HFFc6 (cell line): Measurements from ENCODE around the gene POMGNT1. TPM values are rescaled to one million over a fixed set of nuclear protein-coding genes. Genes with fewer than 3 reads are reported as not detected.

ENCODE experiments used
- DNase-seq: peaks from one replicate; pipeline ENCODE4 v3.0.0-alpha.2; 2018
- H3K27ac Mint-ChIP-seq: 2 replicates; pipeline ENCODE4 v1.8.0; 2020; ENCODE audit warnings: mild to moderate bottlenecking, mixed read lengths
- H3K27me3 Mint-ChIP-seq: 2 replicates; pipeline ENCODE4 v1.8.0; 2021; ENCODE audit warnings: mild to moderate bottlenecking, moderate library complexity, mixed read lengths; ENCODE audit not compliant: insufficient read depth
- H3K36me3 Mint-ChIP-seq: 2 replicates; pipeline ENCODE4 v1.8.0; 2021; ENCODE audit warnings: low read depth, mixed read lengths
- H3K4me1 Mint-ChIP-seq: 2 replicates; pipeline ENCODE4 v1.8.0; 2020; ENCODE audit warnings: low read depth, mixed read lengths
- H3K4me3 Mint-ChIP-seq: 2 replicates; pipeline ENCODE4 v1.8.0; 2020; ENCODE audit warnings: mild to moderate bottlenecking, moderate library complexity, mixed read lengths
- H3K9me3 Mint-ChIP-seq: 2 replicates; pipeline ENCODE4 v1.8.0; 2020; ENCODE audit warnings: mild to moderate bottlenecking, mixed read lengths
- CTCF ChIP-seq: fragments of 200-600 bp; sonication (generic); IDR thresholded peaks from 2 replicates; pipeline ENCODE4 v1.5.0; 2021; ENCODE audit warnings: antibody characterized with exemption, mild to moderate bottlenecking
- total RNA-seq, 6 experiments: library from RNA; stranded (reverse); fragmentation: NEBNext Ultra II Directional; extraction: Animal tissue kit (Norgen Biotek cat#: 25700); gene quantifications; 2 replicates in 1 of 6; 3 replicates in 5 of 6; pipeline ENCODE4 v1.2.3, GENCODE V29; 2021

POMGNT1 gene
- total RNA-seq, 6 experiments from 2014 or later = 103 to 125 (median 119) TPM

DNA sequence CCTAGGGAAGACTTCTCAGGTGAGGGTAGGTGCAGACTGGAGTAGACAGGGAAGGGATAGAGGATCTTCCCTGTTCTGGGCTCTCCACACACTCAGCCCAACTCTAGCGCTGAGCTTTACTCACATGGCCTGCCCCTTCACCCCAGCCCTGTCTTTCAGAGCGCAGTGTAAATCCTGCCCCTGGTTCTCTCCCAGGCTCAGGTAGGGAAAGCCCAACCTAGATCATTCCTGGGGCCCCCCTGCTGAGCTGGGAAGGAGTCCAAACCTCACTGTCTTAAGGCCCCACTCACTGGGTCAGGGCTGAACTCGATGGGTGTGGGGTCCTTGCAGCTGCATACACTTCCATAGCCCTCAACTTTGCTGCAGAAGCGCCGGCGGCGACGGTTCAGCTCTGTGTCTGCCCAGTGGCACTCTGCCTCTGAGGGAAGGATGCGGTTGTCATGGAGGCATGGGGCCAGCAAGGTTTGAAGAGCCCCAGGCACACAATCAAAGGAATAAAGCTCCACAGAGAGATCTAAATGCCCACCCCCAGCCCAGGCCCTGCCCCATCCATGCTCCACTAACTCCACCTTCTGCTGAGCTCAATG is 4.2 kb downstream of the POMGNT1 start:
- Mint-ChIP-seq H3K27me3 (no peaks in the 10 kb centered on the region), H3K4me3 (no peak overlapping the region), H3K36me3 (peaks cover 6% of the 10 kb centered on the region; the same call in 1 of the 2 replicates), H3K9me3 (no peaks in the 10 kb centered on the region), H3K27ac (no peak overlapping the region), H3K4me1 (peaks cover 7% of the 10 kb centered on the region; the same call in 1 of the 2 replicates)
- no peak for TF ChIP-seq CTCF
- no peak for DNase-seq

GRCh38 chr1:46193285-46193684 is 4.9 kb downstream of the POMGNT1 start:
- Mint-ChIP-seq H3K4me3 (no peak overlapping the region), H3K4me1 (peaks cover 10% of the 10 kb centered on the region; the same call in 1 of the 2 replicates), H3K27ac (no peak overlapping the region), H3K9me3 (no peaks in the 10 kb centered on the region), H3K27me3 (no peaks in the 10 kb centered on the region), H3K36me3 (peaks cover 8% of the 10 kb centered on the region)
- no peak for TF ChIP-seq CTCF
- no peak for DNase-seq

GRCh38 chr1:46192171-46192570 is 6.1 kb downstream of the POMGNT1 start:
- Mint-ChIP-seq H3K27me3 (no peaks in the 10 kb centered on the region), H3K27ac (no peak overlapping the region), H3K9me3 (no peaks in the 10 kb centered on the region), H3K4me3 (no peak overlapping the region), H3K4me1 (peaks cover 8% of the 10 kb centered on the region; the same call in 1 of the 2 replicates), H3K36me3 (peaks cover 16% of the 10 kb centered on the region)
- no peak for TF ChIP-seq CTCF
- no peak for DNase-seq

GRCh38 chr1:46191033-46191701 is 7.1 kb downstream of the POMGNT1 start:
- no peaks in the 10 kb centered on the region for H3K27me3 Mint-ChIP-seq
- TF ChIP-seq CTCF = no peak

DNA sequence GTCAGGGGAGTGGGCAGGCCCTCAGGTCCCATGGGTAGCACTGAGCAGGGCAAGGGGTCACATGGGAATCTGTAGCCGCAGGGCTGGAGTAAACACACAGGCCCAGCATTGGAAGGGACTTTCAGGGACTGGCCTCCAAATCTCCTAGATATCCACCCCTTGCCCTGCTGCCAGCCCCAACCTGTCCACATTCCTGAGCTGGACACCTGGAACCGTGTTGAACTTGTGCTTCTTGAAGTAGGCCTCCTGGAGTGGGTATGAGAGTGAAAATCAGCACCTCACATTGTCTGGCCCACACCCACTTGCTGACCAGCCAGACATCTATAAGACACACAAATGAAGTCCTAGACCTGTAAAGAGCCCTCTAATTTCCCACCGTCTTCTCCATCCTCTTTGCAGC is 7.7 kb downstream of the POMGNT1 start:
- no peak for DNase-seq
- Mint-ChIP-seq H3K4me1 (0 out of 2 replicates have a peak, but pooled peaks cover 6% of the 10 kb centered on the region), H3K9me3 (no peaks in the 10 kb centered on the region), H3K36me3 (peaks cover 16% of the 10 kb centered on the region), H3K4me3 (no peak overlapping the region), H3K27me3 (no peaks in the 10 kb centered on the region), H3K27ac (no peak overlapping the region)
- no peak for TF ChIP-seq CTCF

More at GRCh38 chr1:46191033-46191701, 7.1 kb downstream of the POMGNT1 start:
- Mint-ChIP-seq H3K9me3 (no peaks in the 10 kb centered on the region), H3K36me3 (peaks cover 16% of the 10 kb centered on the region), H3K4me3 (no peak overlapping the region), H3K27ac (no peak overlapping the region), H3K4me1 (0 out of 2 replicates have a peak, but pooled peaks cover 6% of the 10 kb centered on the region)
- no peak for DNase-seq
